ENCODE data around the gene GALNT10. TPM values are rescaled to one million over a fixed set of nuclear protein-coding genes. Genes with fewer than 3 reads are reported as not detected.

Gene GALNT10
- total RNA-seq, 4 donors from 2014 or later, result 21.4 to 49.8 (median 44.7) TPM

DNA sequence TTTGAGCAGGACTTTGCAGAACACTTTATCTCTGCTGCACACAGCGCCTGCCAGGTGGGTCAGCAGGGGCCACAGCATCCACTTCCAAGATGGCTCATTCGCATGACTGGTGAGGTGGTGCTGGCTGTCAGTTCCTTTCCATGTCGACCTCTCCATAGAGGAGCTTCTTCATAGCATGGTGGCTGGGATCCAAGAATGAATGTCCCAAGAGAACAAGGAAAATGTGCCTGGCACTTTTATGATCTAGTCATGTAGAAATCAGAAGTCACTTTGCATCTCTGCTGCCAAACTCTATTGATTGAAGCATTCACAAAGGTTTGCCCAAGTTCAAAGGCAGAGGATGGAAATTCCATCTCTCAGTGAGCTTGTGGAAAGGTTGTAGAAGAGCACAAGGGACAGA lies 85.0 kb downstream of the GALNT10 start:
- no peak for DNase-seq (ENCODE audit: extremely low spot score)
- no peak for TF ChIP-seq POLR2A (IDR thresholded peaks at IDR 0.05; ENCODE audit: low read depth)
- TF ChIP-seq EP300 (IDR thresholded peaks at IDR 0.05), result no peak
- TF ChIP-seq, protein P1, sequence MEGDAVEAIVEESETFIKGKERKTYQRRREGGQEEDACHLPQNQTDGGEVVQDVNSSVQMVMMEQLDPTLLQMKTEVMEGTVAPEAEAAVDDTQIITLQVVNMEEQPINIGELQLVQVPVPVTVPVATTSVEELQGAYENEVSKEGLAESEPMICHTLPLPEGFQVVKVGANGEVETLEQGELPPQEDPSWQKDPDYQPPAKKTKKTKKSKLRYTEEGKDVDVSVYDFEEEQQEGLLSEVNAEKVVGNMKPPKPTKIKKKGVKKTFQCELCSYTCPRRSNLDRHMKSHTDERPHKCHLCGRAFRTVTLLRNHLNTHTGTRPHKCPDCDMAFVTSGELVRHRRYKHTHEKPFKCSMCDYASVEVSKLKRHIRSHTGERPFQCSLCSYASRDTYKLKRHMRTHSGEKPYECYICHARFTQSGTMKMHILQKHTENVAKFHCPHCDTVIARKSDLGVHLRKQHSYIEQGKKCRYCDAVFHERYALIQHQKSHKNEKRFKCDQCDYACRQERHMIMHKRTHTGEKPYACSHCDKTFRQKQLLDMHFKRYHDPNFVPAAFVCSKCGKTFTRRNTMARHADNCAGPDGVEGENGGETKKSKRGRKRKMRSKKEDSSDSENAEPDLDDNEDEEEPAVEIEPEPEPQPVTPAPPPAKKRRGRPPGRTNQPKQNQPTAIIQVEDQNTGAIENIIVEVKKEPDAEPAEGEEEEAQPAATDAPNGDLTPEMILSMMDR (IDR thresholded peaks at IDR 0.05), result no peak
- no peak for TF ChIP-seq POLR2AphosphoS5 (IDR thresholded peaks at IDR 0.05)
- Histone ChIP-seq H3K9me3 (no peaks in the 10 kb centered on the region), H3K4me3 (no peak overlapping the region), H3K27ac (replicated peaks in 1 of 4) (no peak overlapping the region), H3K4me1 (peaks cover 17 to 54% (median 51%) of the 10 kb centered on the region in 4 donors), H3K27me3 (no peaks in the 10 kb centered on the region), H3K36me3 (no peaks in the 10 kb centered on the region)
- WGBS, result 94% methylated on average over 3 of the region's 3 CpGs
- intact Hi-C loops (cut with DNase I), result no loop called here

- peak overlapping the region; percentile 23 to 54 (median 52) for H3K27ac ChIP-seq (replicated peaks in 1 of 4)
- H3K9me3 ChIP-seq, result no peaks in the 10 kb centered on the region
- no peak for TF ChIP-seq POLR2AphosphoS5 (IDR thresholded peaks at IDR 0.05)
- TF ChIP-seq EP300 (IDR thresholded peaks at IDR 0.05), result no peak
- peaks cover 17 to 54% (median 51%) of the 10 kb centered on the region in 4 donors for H3K4me1 ChIP-seq
- no peak for DNase-seq (ENCODE audit: extremely low spot score)
- intact Hi-C loops (cut with DNase I), result no loop called here
- no peaks in the 10 kb centered on the region for H3K27me3 ChIP-seq
- H3K36me3 ChIP-seq, result no peaks in the 10 kb centered on the region
- WGBS, result 56% methylated on average over 5 of the region's 5 CpGs
- H3K4me3 ChIP-seq, result no peak overlapping the region
These were observed 85.9 kb downstream of the GALNT10 start for GRCh38 chr5:154276261-154276972.

GRCh38 chr5:154276973-154277331 lies 86.4 kb downstream of the GALNT10 start:
- intact Hi-C loops (cut with DNase I), result no loop called here
- peaks cover 17 to 51% (median 49%) of the 10 kb centered on the region in 4 donors for H3K4me1 ChIP-seq
- 20% methylated on average over 1 of the region's 1 CpG for WGBS

GRCh38 chr5:154277499-154277898 lies 87.0 kb downstream of the GALNT10 start:
- Histone ChIP-seq H3K27me3 (no peaks in the 10 kb centered on the region), H3K36me3 (no peaks in the 10 kb centered on the region), H3K27ac (replicated peaks in 1 of 4) (peak overlapping the region in 3 of 4 donors; percentile 23 to 62 (median 54)), H3K4me1 (peaks cover 16 to 47% (median 44%) of the 10 kb centered on the region in 4 donors), H3K4me3 (no peak overlapping the region), H3K9me3 (no peaks in the 10 kb centered on the region)
- WGBS, result 87% methylated on average over 1 of the region's 1 CpG
- no peak for TF ChIP-seq POLR2A (IDR thresholded peaks at IDR 0.05; ENCODE audit: low read depth)
- TF ChIP-seq, protein P1 (IDR thresholded peaks at IDR 0.05), result no peak
- TF ChIP-seq EP300 (IDR thresholded peaks at IDR 0.05), result no peak
- no peak for TF ChIP-seq POLR2AphosphoS5 (IDR thresholded peaks at IDR 0.05)
- no peak for DNase-seq (ENCODE audit: extremely low spot score)
- intact Hi-C loops (cut with DNase I), result no loop called here

More at GRCh38 chr5:154276973-154277331, 86.4 kb downstream of the GALNT10 start:
- peak; percentile 78 for DNase-seq (ENCODE audit: extremely low spot score)
- H3K4me3 ChIP-seq, result no peak overlapping the region
- H3K9me3 ChIP-seq, result no peaks in the 10 kb centered on the region
- H3K36me3 ChIP-seq, result no peaks in the 10 kb centered on the region
- H3K27ac ChIP-seq (replicated peaks in 1 of 4), result peak overlapping the region; percentile 23 to 62 (median 52)
- TF ChIP-seq POLR2A (IDR thresholded peaks at IDR 0.05; ENCODE audit: low read depth), result no peak
- TF ChIP-seq, protein P1 (IDR thresholded peaks at IDR 0.05), result no peak
- TF ChIP-seq EP300 (IDR thresholded peaks at IDR 0.05), result no peak
- TF ChIP-seq POLR2AphosphoS5 (IDR thresholded peaks at IDR 0.05), result peak; percentile 12 to 22
- H3K27me3 ChIP-seq, result no peaks in the 10 kb centered on the region

DNA sequence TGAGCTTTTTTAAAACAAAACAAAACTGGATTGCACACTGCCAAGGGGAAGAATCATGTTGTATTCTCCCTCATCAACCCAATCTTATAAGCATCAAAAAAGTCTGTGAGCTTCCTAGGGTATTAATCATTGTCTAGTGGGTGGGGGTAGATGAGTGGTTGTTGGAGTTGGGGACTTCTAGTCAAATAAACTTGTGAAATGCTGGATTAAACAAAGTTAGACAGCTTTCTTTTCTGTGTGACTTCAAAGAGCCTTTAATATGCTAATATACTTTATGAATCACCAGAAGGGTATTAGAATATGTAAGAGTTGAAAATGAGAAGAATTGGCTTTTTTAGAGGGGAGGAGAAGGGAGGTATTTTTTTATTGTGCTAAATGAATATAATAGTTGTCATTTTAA lies 87.7 kb downstream of the GALNT10 start:
- no peaks in the 10 kb centered on the region for H3K36me3 ChIP-seq
- H3K27me3 ChIP-seq, result no peaks in the 10 kb centered on the region
- H3K9me3 ChIP-seq, result no peaks in the 10 kb centered on the region
- peaks cover 9 to 40% (median 37%) of the 10 kb centered on the region in 4 donors for H3K4me1 ChIP-seq
- no peak for DNase-seq (ENCODE audit: extremely low spot score)
- TF ChIP-seq, protein P1 (IDR thresholded peaks at IDR 0.05), result no peak
- no peak for TF ChIP-seq POLR2AphosphoS5 (IDR thresholded peaks at IDR 0.05)
- TF ChIP-seq POLR2A (IDR thresholded peaks at IDR 0.05; ENCODE audit: low read depth), result no peak
- TF ChIP-seq EP300 (IDR thresholded peaks at IDR 0.05), result no peak
- H3K4me3 ChIP-seq, result no peak overlapping the region
- peak overlapping the region in 1 of 4 donors; percentile 62 for H3K27ac ChIP-seq (replicated peaks in 1 of 4)
- intact Hi-C loops (cut with DNase I), result no loop called here

All from esophagus muscularis mucosa (tissue), 4 donors.